ENCODE measurements around the gene GPR84. TPM values are rescaled to one million over a fixed set of nuclear protein-coding genes. Genes with fewer than 3 reads are reported as not detected.
A peak's percentile ranks its signal among the peaks of the same experiment; 100 is the strongest.

GPR84 gene
- polyA plus RNA-seq, 3 donors = 2.4 to 14.2 (median 5.6) TPM

- no peaks in the 10 kb centered on the region for H3K27me3 ChIP-seq (ENCODE audit: control insufficient read depth in 2 of 2, insufficient read depth in 2 of 2, low read length in 2 of 2)
- no peaks in the 10 kb centered on the region for H4K20me1 ChIP-seq (ENCODE audit: insufficient read depth, low read length)
- intact Hi-C loops (cut with micrococcal nuclease) = no loop called here
- Mint-ChIP-seq H3K4me1 (peaks cover 21% of the 10 kb centered on the region), H3K36me3 (peaks cover 19% of the 10 kb centered on the region in 2 donors), H3K27me3 (ENCODE audit: low read depth in 3 of 3) (peaks cover 0 to 2% (median 1%) of the 10 kb centered on the region in 3 donors), H3K4me3 (no peak overlapping the region), H3K9me3 (no peaks in the 10 kb centered on the region), H3K27ac (peak overlapping the region in 1 of 7 donors; percentile 2)
- H3K4me2 ChIP-seq (replicated peaks; ENCODE audit: extremely low read depth, low read length, poor library complexity, severe bottlenecking) = no peak overlapping the region
- peaks cover 0 to 13% of the 10 kb centered on the region in 2 donors for H3K36me3 ChIP-seq (replicated peaks in 1 of 2; ENCODE audit: control insufficient read depth in 1 of 2, insufficient read depth in 2 of 2, low read length in 2 of 2)
- WGBS (ENCODE audit: insufficient coverage) = 50% methylated on average over 1 of the region's 2 CpGs
- peaks cover 11% of the 10 kb centered on the region for H3K79me2 ChIP-seq (ENCODE audit: insufficient read depth, low read length)
- H3K4me1 ChIP-seq (ENCODE audit: control insufficient read depth in 1 of 2, insufficient read depth in 2 of 2, low read length in 2 of 2) = peaks cover 35 to 44% of the 10 kb centered on the region in 2 donors
- H3K4me3 ChIP-seq (replicated peaks in 1 of 3; ENCODE audit: low read depth in 2 of 3, low read length in 3 of 3) = peak overlapping the region in 1 of 3 experiments; percentile 86
- DNase-seq = no peak
- no peaks in the 10 kb centered on the region for H3K9me3 ChIP-seq (replicated peaks in 1 of 2; ENCODE audit: control insufficient read depth in 1 of 2, insufficient read depth in 1 of 2, low read length in 2 of 2)
- no peak for TF ChIP-seq CTCF (IDR thresholded peaks at IDR 0.05)
- no peak overlapping the region for H3K9ac ChIP-seq (ENCODE audit: insufficient read depth, low read length, poor library complexity, severe bottlenecking)
- no peak overlapping the region for H2AFZ ChIP-seq (ENCODE audit: insufficient read depth, low read depth, low read length, poor library complexity, severe bottlenecking)
- H3K27ac ChIP-seq (ENCODE audit: low read depth in 1 of 2, low read length in 2 of 2) = peak overlapping the region in 1 of 2 donors; percentile 99
These were observed 6.6 kb downstream of the GPR84 start for GRCh38 chr12:54357506-54358190.

- Histone ChIP-seq H3K27ac (ENCODE audit: low read depth in 1 of 2, low read length in 2 of 2) (no peak overlapping the region), H2AFZ (ENCODE audit: insufficient read depth, low read depth, low read length, poor library complexity, severe bottlenecking) (no peak overlapping the region), H4K20me1 (ENCODE audit: insufficient read depth, low read length) (no peaks in the 10 kb centered on the region), H3K4me2 (replicated peaks; ENCODE audit: extremely low read depth, low read length, poor library complexity, severe bottlenecking) (no peak overlapping the region), H3K4me1 (ENCODE audit: control insufficient read depth in 1 of 2, insufficient read depth in 2 of 2, low read length in 2 of 2) (peaks cover 30 to 41% of the 10 kb centered on the region in 2 donors), H3K9me3 (replicated peaks in 1 of 2; ENCODE audit: control insufficient read depth in 1 of 2, insufficient read depth in 1 of 2, low read length in 2 of 2) (no peaks in the 10 kb centered on the region), H3K9ac (ENCODE audit: insufficient read depth, low read length, poor library complexity, severe bottlenecking) (no peak overlapping the region), H3K4me3 (replicated peaks in 1 of 3; ENCODE audit: low read depth in 2 of 3, low read length in 3 of 3) (no peak overlapping the region), H3K79me2 (ENCODE audit: insufficient read depth, low read length) (peaks cover 4% of the 10 kb centered on the region), H3K27me3 (ENCODE audit: control insufficient read depth in 2 of 2, insufficient read depth in 2 of 2, low read length in 2 of 2) (no peaks in the 10 kb centered on the region), H3K36me3 (replicated peaks in 1 of 2; ENCODE audit: control insufficient read depth in 1 of 2, insufficient read depth in 2 of 2, low read length in 2 of 2) (peaks cover 0 to 19% of the 10 kb centered on the region in 2 donors)
- no peak for DNase-seq
- no peak overlapping the region for H3K4me3 Mint-ChIP-seq
- H3K4me1 Mint-ChIP-seq = peaks cover 23% of the 10 kb centered on the region
- no peak overlapping the region for H3K27ac Mint-ChIP-seq
- WGBS (ENCODE audit: insufficient coverage) = 75% methylated on average over 1 of the region's 4 CpGs
- no peaks in the 10 kb centered on the region for H3K9me3 Mint-ChIP-seq
- intact Hi-C loops (cut with micrococcal nuclease) = no loop called here
- H3K36me3 Mint-ChIP-seq = peaks cover 23 to 26% of the 10 kb centered on the region in 2 donors
- H3K27me3 Mint-ChIP-seq (ENCODE audit: low read depth in 3 of 3) = peaks cover 4 to 6% (median 5%) of the 10 kb centered on the region in 3 donors
- TF ChIP-seq CTCF (IDR thresholded peaks at IDR 0.05) = no peak
These were observed 7.3 kb downstream of the GPR84 start for GRCh38 chr12:54356951-54357356.

Data from CD14-positive monocyte (primary cell).